Measurements from ENCODE around the gene KRT81. TPM values are rescaled to one million over a fixed set of nuclear protein-coding genes. Genes with fewer than 3 reads are reported as not detected.

The KRT81 gene
- polyA plus RNA-seq, 1 experiment: 2.3 TPM

GRCh38 chr12:52238916-52239646 is 52.3 kb downstream of the KRT81 start:
- H3K27ac ChIP-seq (ENCODE audit: low read depth, low read length): no peak overlapping the region
- TF ChIP-seq CTCF (IDR thresholded peaks at IDR 0.05; ENCODE audit: low read depth, low read length): no peak
- no peaks in the 10 kb centered on the region for H3K9me3 ChIP-seq (ENCODE audit: control insufficient read depth, insufficient read depth, low read length)
- H3K27me3 ChIP-seq (ENCODE audit: control insufficient read depth, insufficient read depth, low read length): no peaks in the 10 kb centered on the region
- ChIA-PET POLR2A (no interaction called here), CTCF (interaction anchor here (3.5 kb wide), 1 partner anchor 40 kb away, joined by 19 read pairs; no protein-coding TSS in a partner anchor)
- DNase-seq (ENCODE audit: low read depth, low spot score): no peak
- no peak overlapping the region for H3K4me3 ChIP-seq (ENCODE audit: low read depth, low read length)

- H3K9me3 ChIP-seq (ENCODE audit: control insufficient read depth, insufficient read depth, low read length): no peaks in the 10 kb centered on the region; the same call in 1 of the 2 replicates
- TF ChIP-seq CTCF (IDR thresholded peaks at IDR 0.05; ENCODE audit: low read depth, low read length): no peak
- no peak overlapping the region for H3K27ac ChIP-seq (ENCODE audit: low read depth, low read length)
- CTCF ChIA-PET: interaction anchor here (0.6 to 3.5 kb wide), 3 partner anchors 17 to 115 kb away, joined by 3 to 19 read pairs (median 4); no protein-coding TSS in a partner anchor
- no peaks in the 10 kb centered on the region for H3K27me3 ChIP-seq (ENCODE audit: control insufficient read depth, insufficient read depth, low read length)
- POLR2A ChIA-PET: interaction anchor here (0.7 kb wide), 1 partner anchor 153 kb away, joined by 3 read pairs; no protein-coding TSS in a partner anchor
- DNase-seq (ENCODE audit: low read depth, low spot score): no peak
- no peak overlapping the region for H3K4me3 ChIP-seq (ENCODE audit: low read depth, low read length)
These were observed 53.0 kb downstream of the KRT81 start for GRCh38 chr12:52238207-52238840.

- no peak overlapping the region for H3K27ac ChIP-seq (ENCODE audit: low read depth, low read length)
- no peaks in the 10 kb centered on the region; the same call in 1 of the 2 replicates for H3K9me3 ChIP-seq (ENCODE audit: control insufficient read depth, insufficient read depth, low read length)
- CTCF ChIA-PET: interaction anchor here (1.0 to 3.5 kb wide), 3 partner anchors 23 to 42 kb away, joined by 3 to 19 read pairs (median 5); no protein-coding TSS in a partner anchor
- POLR2A ChIA-PET: no interaction called here
- DNase-seq (ENCODE audit: low read depth, low spot score): no peak
- TF ChIP-seq CTCF (IDR thresholded peaks at IDR 0.05; ENCODE audit: low read depth, low read length): no peak
- H3K4me3 ChIP-seq (ENCODE audit: low read depth, low read length): no peak overlapping the region
- H3K27me3 ChIP-seq (ENCODE audit: control insufficient read depth, insufficient read depth, low read length): no peaks in the 10 kb centered on the region
These were observed 54.8 kb downstream of the KRT81 start for GRCh38 chr12:52236386-52237050.

Other genes with a start within 250 kb of the KRT81 start
- gene NR4A1, start 240.1 kb downstream of the KRT81 start, polyA plus RNA-seq (2011; rRNA removed): 4.4 and 6.9 TPM in 2 replicates
- 97.3 and 112 TPM in 2 replicates for gene ATG101, start 221.6 kb downstream of the KRT81 start, polyA plus RNA-seq (2011; rRNA removed)
- not detected in 2 replicates for gene SMIM41, start 211.8 kb downstream of the KRT81 start, polyA plus RNA-seq (2011; rRNA removed)
- gene KRT80, start 99.5 kb downstream of the KRT81 start, polyA plus RNA-seq (2011; rRNA removed): 2.1 and 2.3 TPM in 2 replicates
- gene KRT7, start 58.3 kb downstream of the KRT81 start, polyA plus RNA-seq (2011; rRNA removed): 1.0 and 4.6 TPM in 2 replicates
- gene KRT86, start 16.9 kb downstream of the KRT81 start, polyA plus RNA-seq (2011; rRNA removed): 0.04 TPM in 1 of 2 replicates, not detected in the other
- 0.04 TPM in 1 of 2 replicates, not detected in the other for gene KRT83, start 29.9 kb upstream of the KRT81 start, polyA plus RNA-seq (2011; rRNA removed)
- gene KRT85, start 75.9 kb upstream of the KRT81 start, polyA plus RNA-seq (2011; rRNA removed): not detected in 2 replicates
- not detected in 2 replicates for gene KRT84, start 94.1 kb upstream of the KRT81 start, polyA plus RNA-seq (2011; rRNA removed)
- gene KRT82, start 114.8 kb upstream of the KRT81 start, polyA plus RNA-seq (2011; rRNA removed): not detected in 2 replicates
- gene KRT75, start 142.8 kb upstream of the KRT81 start, polyA plus RNA-seq (2011; rRNA removed): not detected in 2 replicates
- gene KRT6B, start 160.6 kb upstream of the KRT81 start, polyA plus RNA-seq (2011; rRNA removed): not detected in 2 replicates
- not detected in 2 replicates for gene KRT6C, start 182.3 kb upstream of the KRT81 start, polyA plus RNA-seq (2011; rRNA removed)
- gene KRT6A, start 201.7 kb upstream of the KRT81 start, polyA plus RNA-seq (2011; rRNA removed): not detected in 2 replicates
- 0.31 TPM in 1 of 2 replicates, not detected in the other for gene KRT5, start 228.9 kb upstream of the KRT81 start, polyA plus RNA-seq (2011; rRNA removed)

Measured in AG04450 (cell line).